ENCODE data around the gene MAGEA2. TPM values are rescaled to one million over a fixed set of nuclear protein-coding genes. Genes with fewer than 3 reads are reported as not detected.
"Not testable (repeated sequence)": the region's sequence is repeated elsewhere in the genome, so short reads cannot be mapped to it uniquely, and the experiment has no call there.

MAGEA2 gene
- polyA plus RNA-seq, 6 donors from 2014 or later: not detected

GRCh38 chrX:152734143-152734858, 19.3 kb downstream of the MAGEA2 start:
- not testable (repeated sequence) for ATAC-seq (ENCODE audit: low read depth in 2 of 2); H3K27me3 Mint-ChIP-seq; H3K36me3 Mint-ChIP-seq; DNase-seq; H3K4me3 Mint-ChIP-seq; H3K27ac Mint-ChIP-seq; H3K9me3 Mint-ChIP-seq; H3K4me1 Mint-ChIP-seq

- Mint-ChIP-seq H3K36me3 (no peaks in the 10 kb centered on the region), H3K4me1 (no peaks in the 10 kb centered on the region), H3K27ac (no peak within 1 kb of the TSS), H3K9me3 (peaks cover 0 to 6% (median 0%) of the 10 kb centered on the region in 7 donors), H3K4me3 (no peak within 1 kb of the TSS), H3K27me3 (peaks cover 0 to 4% (median 0%) of the 10 kb centered on the region in 3 donors)
- ATAC-seq (ENCODE audit: low read depth in 2 of 2) (no peak), DNase-seq (no peak)
Measured at GRCh38 chrX:152733261-152733975, 20.2 kb downstream of the MAGEA2 start, which contains the start of the genes CSAG1 and MAGEA12. Gene CSAG1 (minus strand): TSS chrX:152733721. CDS start chrX:152732460, 1,261 bp downstream. Gene MAGEA12 (plus strand): TSS chrX:152733757. CDS start chrX:152736162, 2,405 bp downstream.

- Mint-ChIP-seq H3K4me3 (no peak overlapping the region), H3K4me1 (no peaks in the 10 kb centered on the region), H3K9me3 (peaks cover 0 to 6% (median 2%) of the 10 kb centered on the region in 7 donors), H3K27ac (no peak overlapping the region), H3K27me3 (no peaks in the 10 kb centered on the region), H3K36me3 (no peaks in the 10 kb centered on the region)
- no peak for DNase-seq
- no peak for ATAC-seq (ENCODE audit: low read depth in 2 of 2)
Measured at GRCh38 chrX:152725409-152725808, 28.2 kb downstream of the MAGEA2 start.

GRCh38 chrX:152713815-152714787, 39.5 kb downstream of the MAGEA2 start, which contains the start of gene MAGEA2B:
Gene MAGEA2B (plus strand): TSS chrX:152714628. CDS start chrX:152717107, 2,479 bp downstream.
- not testable (repeated sequence) for ATAC-seq (ENCODE audit: low read depth in 2 of 2); H3K4me3 Mint-ChIP-seq; H3K9me3 Mint-ChIP-seq; H3K4me1 Mint-ChIP-seq; H3K27me3 Mint-ChIP-seq; H3K36me3 Mint-ChIP-seq; H3K27ac Mint-ChIP-seq; DNase-seq

- not testable (repeated sequence) for H3K4me1 Mint-ChIP-seq; H3K4me3 Mint-ChIP-seq; H3K27ac Mint-ChIP-seq; H3K27me3 Mint-ChIP-seq; H3K36me3 Mint-ChIP-seq; H3K9me3 Mint-ChIP-seq; ATAC-seq (ENCODE audit: low read depth in 2 of 2); DNase-seq
Measured at GRCh38 chrX:152713195-152713594, 40.4 kb downstream of the MAGEA2 start.

- not testable (repeated sequence) for ATAC-seq (ENCODE audit: low read depth in 2 of 2); H3K27ac Mint-ChIP-seq; H3K9me3 Mint-ChIP-seq; H3K4me3 Mint-ChIP-seq; H3K4me1 Mint-ChIP-seq; DNase-seq; H3K36me3 Mint-ChIP-seq; H3K27me3 Mint-ChIP-seq
Measured at GRCh38 chrX:152709173-152709572, 44.5 kb downstream of the MAGEA2 start, which contains the start of gene CSAG2. Gene CSAG2 (minus strand): TSS chrX:152709273. CDS start chrX:152709112, 161 bp downstream.

GRCh38 chrX:152706500-152706899, 47.1 kb downstream of the MAGEA2 start:
- ATAC-seq (ENCODE audit: low read depth in 2 of 2); H3K27me3 Mint-ChIP-seq; H3K27ac Mint-ChIP-seq: not testable (repeated sequence)

GRCh38 chrX:152700390-152700789, 53.3 kb downstream of the MAGEA2 start:
- not testable (repeated sequence) for H3K4me3 Mint-ChIP-seq; H3K9me3 Mint-ChIP-seq; ATAC-seq (ENCODE audit: low read depth in 2 of 2); H3K4me1 Mint-ChIP-seq; DNase-seq; H3K27me3 Mint-ChIP-seq; H3K36me3 Mint-ChIP-seq; H3K27ac Mint-ChIP-seq

More at GRCh38 chrX:152706500-152706899, 47.1 kb downstream of the MAGEA2 start:
- not testable (repeated sequence) for DNase-seq, H3K9me3 Mint-ChIP-seq, H3K4me1 Mint-ChIP-seq, H3K4me3 Mint-ChIP-seq, H3K36me3 Mint-ChIP-seq

Other genes starting within 250 kb of the MAGEA2 start
- gene GABRQ, start 115.9 kb downstream of the MAGEA2 start, polyA plus RNA-seq (ENCODE audit: low read depth in 6 of 6): not detected
- gene MAGEA3, start 55.0 kb downstream of the MAGEA2 start, polyA plus RNA-seq (ENCODE audit: low read depth in 6 of 6): not detected
- gene CSAG2, start 44.6 kb downstream of the MAGEA2 start, polyA plus RNA-seq (ENCODE audit: low read depth in 6 of 6): not detected
- gene MAGEA2B, start 39.2 kb downstream of the MAGEA2 start, polyA plus RNA-seq (ENCODE audit: low read depth in 6 of 6): not detected
- gene CSAG1, start 20.1 kb downstream of the MAGEA2 start, polyA plus RNA-seq (ENCODE audit: low read depth in 6 of 6): not detected
- gene MAGEA12, start 20.1 kb downstream of the MAGEA2 start, polyA plus RNA-seq (ENCODE audit: low read depth in 6 of 6): not detected
- not detected for gene CSAG3, start 5.4 kb upstream of the MAGEA2 start, polyA plus RNA-seq (ENCODE audit: low read depth in 6 of 6)
- not detected for gene MAGEA6, start 15.8 kb upstream of the MAGEA2 start, polyA plus RNA-seq (ENCODE audit: low read depth in 6 of 6)
- gene CETN2, start 76.9 kb upstream of the MAGEA2 start, polyA plus RNA-seq (ENCODE audit: low read depth in 6 of 6): 10 to 100 TPM; 21.4 to 34.3 (median 26.9) TPM
- 10 to 100 TPM; 10.8 to 20.0 (median 15.4) TPM for gene NSDHL, start 77.2 kb upstream of the MAGEA2 start, polyA plus RNA-seq (ENCODE audit: low read depth in 6 of 6)
- 1 to 10 TPM in 5 of 6 donors, under 1 TPM in 1; 0.55 to 4.3 (median 2.4) TPM for gene ZNF185, start 144.2 kb upstream of the MAGEA2 start, polyA plus RNA-seq (ENCODE audit: low read depth in 6 of 6)
- under 1 TPM in 3 of 6 donors, not detected in 3; 0.08 to 0.09 (median 0.08) TPM for gene PNMA5, start 240.3 kb upstream of the MAGEA2 start, polyA plus RNA-seq (ENCODE audit: low read depth in 6 of 6)